CD14-positive monocyte (primary cell): Measurements from ENCODE around the gene LUZP2. TPM values are rescaled to one million over a fixed set of nuclear protein-coding genes. Genes with fewer than 3 reads are reported as not detected.

Experiments
- DNase-seq, 3 donors: peaks; one replicate each; pipeline ENCODE4 v3.0.0-alpha.2; 2011 to 2022
- H2AFZ ChIP-seq: 2 replicates; pipeline ENCODE4 v1.6.0; 2012; ENCODE audit warnings: mild to moderate bottlenecking, low read depth, low read length, inconsistent platforms; ENCODE audit not compliant: insufficient read depth, poor library complexity, severe bottlenecking
- H3K27ac ChIP-seq, 2 donors: 1 replicate in 1 of 2; 2 replicates in 1 of 2; pipeline ENCODE4 v1.5.1; 2012 to 2013; ENCODE audit warnings: low read length in 2 of 2, control low read depth in 1 of 2, inconsistent platforms in 1 of 2, low read depth in 1 of 2, mild to moderate bottlenecking in 1 of 2
- H3K27me3 ChIP-seq, 2 donors: one replicate each; pipeline versions ENCODE4 v1.6.0 to v1.6.1; 2011 to 2013; ENCODE audit warnings: low read length in 2 of 2; ENCODE audit not compliant: control insufficient read depth in 2 of 2, insufficient read depth in 2 of 2
- H3K36me3 ChIP-seq, 2 donors: replicated peaks in 1 of 2; 1 replicate in 1 of 2; 2 replicates in 1 of 2; pipeline versions ENCODE4 v1.5.1 to v1.6.1; 2012 to 2013; ENCODE audit warnings: low read length in 2 of 2, control low read depth in 1 of 2, inconsistent platforms in 1 of 2, mild to moderate bottlenecking in 1 of 2; ENCODE audit not compliant: insufficient read depth in 2 of 2, control insufficient read depth in 1 of 2
- H3K4me1 ChIP-seq, 2 donors: 1 replicate in 1 of 2; 2 replicates in 1 of 2; pipeline versions ENCODE4 v1.5.1 to v1.6.1; 2012 to 2013; ENCODE audit warnings: low read length in 2 of 2, control low read depth in 1 of 2, inconsistent platforms in 1 of 2, mild to moderate bottlenecking in 1 of 2, moderate library complexity in 1 of 2; ENCODE audit not compliant: insufficient read depth in 2 of 2, control insufficient read depth in 1 of 2
- H3K4me2 ChIP-seq: replicated peaks from 2 replicates; pipeline ENCODE3; 2012; ENCODE audit warnings: low read length, moderate library complexity, mild to moderate bottlenecking; ENCODE audit not compliant: poor library complexity, severe bottlenecking; ENCODE audit errors: extremely low read depth
- H3K4me3 ChIP-seq, 3 experiments: fragments of 200-600 bp in 1 of 3; sonication (generic) in 1 of 3; replicated peaks in 1 of 3; 1 replicate in 2 of 3; 2 replicates in 1 of 3; pipeline ENCODE4 v1.5.1; 2011 to 2013; ENCODE audit warnings: low read length in 3 of 3, mild to moderate bottlenecking in 3 of 3, control low read depth in 2 of 3, low read depth in 2 of 3, inconsistent platforms in 1 of 3, moderate library complexity in 1 of 3
- H3K79me2 ChIP-seq: 2 replicates; pipeline ENCODE4 v1.6.0; 2012; ENCODE audit warnings: mild to moderate bottlenecking, control low read depth, inconsistent platforms, low read length, moderate library complexity; ENCODE audit not compliant: insufficient read depth
- H3K9ac ChIP-seq: 2 replicates; pipeline ENCODE4 v1.6.0; 2017; ENCODE audit warnings: low read length, mild to moderate bottlenecking; ENCODE audit not compliant: insufficient read depth, poor library complexity, severe bottlenecking
- H3K9me3 ChIP-seq, 2 donors: replicated peaks in 1 of 2; 1 replicate in 1 of 2; 2 replicates in 1 of 2; pipeline versions ENCODE4 v1.5.1 to v1.6.1; 2012 to 2013; ENCODE audit warnings: low read length in 2 of 2, control low read depth in 1 of 2; ENCODE audit not compliant: control insufficient read depth in 1 of 2, insufficient read depth in 1 of 2
- H4K20me1 ChIP-seq: 2 replicates; pipeline ENCODE4 v1.6.0; 2012; ENCODE audit warnings: mild to moderate bottlenecking, low read length, control low read depth, moderate library complexity; ENCODE audit not compliant: insufficient read depth
- H3K27ac Mint-ChIP-seq, 7 donors: one replicate each; pipeline ENCODE4 v1.8.0; 2020; ENCODE audit warnings: mild to moderate bottlenecking in 7 of 7, mixed read lengths in 7 of 7, moderate library complexity in 6 of 7, inconsistent platforms in 2 of 7
- H3K27me3 Mint-ChIP-seq, 3 donors: one replicate each; pipeline ENCODE4 v1.8.0; 2021 to 2022; ENCODE audit warnings: low read depth in 3 of 3, mild to moderate bottlenecking in 3 of 3, mixed read lengths in 3 of 3, moderate library complexity in 3 of 3, inconsistent platforms in 1 of 3
- H3K36me3 Mint-ChIP-seq, 2 donors: one replicate each; pipeline ENCODE4 v1.8.0; 2020; ENCODE audit warnings: mixed read lengths in 2 of 2, inconsistent platforms in 1 of 2, mild to moderate bottlenecking in 1 of 2
- H3K4me1 Mint-ChIP-seq: one replicate; pipeline ENCODE4 v1.8.0; 2020; ENCODE audit warnings: mild to moderate bottlenecking, mixed read lengths
- H3K4me3 Mint-ChIP-seq, 2 donors: one replicate each; pipeline ENCODE4 v1.8.0; 2020; ENCODE audit warnings: mild to moderate bottlenecking in 2 of 2, mixed read lengths in 2 of 2, moderate library complexity in 1 of 2
- H3K9me3 Mint-ChIP-seq, 7 donors: one replicate each; pipeline ENCODE4 v1.8.0; 2020 to 2022; ENCODE audit warnings: mixed read lengths in 7 of 7, mild to moderate bottlenecking in 6 of 7, moderate library complexity in 6 of 7, inconsistent platforms in 2 of 7
- WGBS: methylation state at CpG from one replicate; pipeline ENCODE4 v1.1.5; 2013; ENCODE audit warnings: missing lambda C conversion rate; ENCODE audit not compliant: insufficient coverage; 5-methylcytosine and 5-hydroxymethylcytosine counted together
- intact Hi-C, 2 donors: fragments of 100-400 bp; cut with micrococcal nuclease; formaldehyde crosslinking; loops; one replicate each; pipeline versions ENCODE4 v1.15.0 to v1.15.1; 2023
- polyA plus RNA-seq, 3 donors: library from polyadenylated mRNA; depleted of rRNA in 1 of 3; unstranded in 2 of 3; stranded (reverse) in 1 of 3; fragments of 300-500 nt in 2 of 3; fragments of >200 nt in 1 of 3; fragmentation: Illumina TruSeq in 2 of 3; gene quantifications; 1 replicate in 2 of 3; 2 replicates in 1 of 3; pipeline ENCODE4 v1.2.3, GENCODE V29; 2012 to 2021
- TF ChIP-seq, protein P1 (sequence below): fragments of 200-600 bp; IDR thresholded peaks from one replicate; pipeline ENCODE4 v1.8.0; 2022; ENCODE audit warnings: antibody characterized with exemption, mild to moderate bottlenecking

Gene LUZP2
- polyA plus RNA-seq, 3 donors: not detected

DNA sequence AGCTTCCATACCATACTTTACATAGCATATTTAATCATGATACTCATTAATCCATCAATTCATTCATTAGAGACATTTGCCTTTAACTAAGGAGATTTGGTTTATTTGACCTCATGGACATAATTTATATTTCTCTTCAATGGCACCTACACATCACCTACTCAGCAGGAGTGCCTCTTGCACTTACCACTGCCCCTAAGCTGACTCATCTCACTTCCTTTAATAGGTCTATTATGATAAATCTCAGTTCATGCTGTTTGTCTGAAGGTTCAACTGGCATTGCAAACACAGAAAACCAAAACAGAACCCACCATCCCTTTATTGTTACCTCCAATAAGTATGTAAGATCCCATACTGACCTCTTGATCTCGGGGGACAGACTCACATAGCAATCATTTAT, 186.7 kb downstream of the LUZP2 start:
- intact Hi-C loops: no loop called here
- no peak overlapping the region for H3K9ac ChIP-seq
- H4K20me1 ChIP-seq: no peaks in the 10 kb centered on the region
- Mint-ChIP-seq H3K27me3 (no peaks in the 10 kb centered on the region), H3K27ac (no peak overlapping the region), H3K36me3 (no peaks in the 10 kb centered on the region), H3K9me3 (peaks cover 0 to 7% (median 0%) of the 10 kb centered on the region in 7 donors), H3K4me3 (no peak overlapping the region), H3K4me1 (no peaks in the 10 kb centered on the region)
- no peaks in the 10 kb centered on the region for H3K79me2 ChIP-seq
- no peak overlapping the region for H3K27ac ChIP-seq
- H3K27me3 ChIP-seq: no peaks in the 10 kb centered on the region
- no peak overlapping the region for H2AFZ ChIP-seq
- TF ChIP-seq, protein P1, sequence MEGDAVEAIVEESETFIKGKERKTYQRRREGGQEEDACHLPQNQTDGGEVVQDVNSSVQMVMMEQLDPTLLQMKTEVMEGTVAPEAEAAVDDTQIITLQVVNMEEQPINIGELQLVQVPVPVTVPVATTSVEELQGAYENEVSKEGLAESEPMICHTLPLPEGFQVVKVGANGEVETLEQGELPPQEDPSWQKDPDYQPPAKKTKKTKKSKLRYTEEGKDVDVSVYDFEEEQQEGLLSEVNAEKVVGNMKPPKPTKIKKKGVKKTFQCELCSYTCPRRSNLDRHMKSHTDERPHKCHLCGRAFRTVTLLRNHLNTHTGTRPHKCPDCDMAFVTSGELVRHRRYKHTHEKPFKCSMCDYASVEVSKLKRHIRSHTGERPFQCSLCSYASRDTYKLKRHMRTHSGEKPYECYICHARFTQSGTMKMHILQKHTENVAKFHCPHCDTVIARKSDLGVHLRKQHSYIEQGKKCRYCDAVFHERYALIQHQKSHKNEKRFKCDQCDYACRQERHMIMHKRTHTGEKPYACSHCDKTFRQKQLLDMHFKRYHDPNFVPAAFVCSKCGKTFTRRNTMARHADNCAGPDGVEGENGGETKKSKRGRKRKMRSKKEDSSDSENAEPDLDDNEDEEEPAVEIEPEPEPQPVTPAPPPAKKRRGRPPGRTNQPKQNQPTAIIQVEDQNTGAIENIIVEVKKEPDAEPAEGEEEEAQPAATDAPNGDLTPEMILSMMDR: no peak
- no peak overlapping the region for H3K4me2 ChIP-seq
- no peak overlapping the region for H3K4me3 ChIP-seq
- H3K4me1 ChIP-seq: no peaks in the 10 kb centered on the region
- no peak for DNase-seq
- H3K9me3 ChIP-seq: no peaks in the 10 kb centered on the region
- H3K36me3 ChIP-seq: no peaks in the 10 kb centered on the region
- WGBS: no CpG with 5 or more reads among the region's 1 CpG

DNA sequence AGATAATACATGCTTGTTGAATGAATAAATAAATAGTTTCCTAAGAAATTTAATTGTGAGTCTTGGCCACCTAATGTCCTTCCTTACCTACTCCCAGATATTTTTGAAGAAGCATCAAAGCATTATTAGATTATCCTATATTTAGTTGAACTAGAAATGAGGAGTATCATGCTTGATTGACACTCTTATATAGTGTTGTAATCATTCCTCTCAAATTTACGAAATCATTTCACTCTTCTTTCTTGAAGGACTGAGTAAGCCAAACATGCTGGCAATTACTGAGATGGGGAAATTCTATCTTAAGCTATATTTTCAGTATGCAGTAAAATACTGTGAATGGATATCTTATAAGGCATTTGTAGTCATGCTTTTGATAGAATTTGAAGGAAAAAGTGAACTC, 189.0 kb downstream of the LUZP2 start:
- Histone ChIP-seq H3K4me2 (no peak overlapping the region), H3K79me2 (no peaks in the 10 kb centered on the region)
- no CpG with 5 or more reads among the region's 1 CpG for WGBS

More for the DNA sequence above, 189.0 kb downstream of the LUZP2 start:
- Mint-ChIP-seq H3K4me1 (no peaks in the 10 kb centered on the region), H3K9me3 (peaks cover 0 to 7% (median 0%) of the 10 kb centered on the region in 7 donors), H3K27me3 (no peaks in the 10 kb centered on the region), H3K4me3 (no peak overlapping the region), H3K36me3 (no peaks in the 10 kb centered on the region), H3K27ac (no peak overlapping the region)
- H4K20me1 ChIP-seq: no peaks in the 10 kb centered on the region
- DNase-seq: no peak
- no peaks in the 10 kb centered on the region for H3K4me1 ChIP-seq
- no peak overlapping the region for H2AFZ ChIP-seq
- TF ChIP-seq, protein P1: no peak
- no peaks in the 10 kb centered on the region for H3K36me3 ChIP-seq
- no peak overlapping the region for H3K27ac ChIP-seq
- H3K4me3 ChIP-seq: no peak overlapping the region
- no peak overlapping the region for H3K9ac ChIP-seq
- H3K27me3 ChIP-seq: no peaks in the 10 kb centered on the region
- intact Hi-C loops: no loop called here
- no peaks in the 10 kb centered on the region for H3K9me3 ChIP-seq
